GM12878 (cell line): Measurements from ENCODE around the gene METAP1D. TPM values are rescaled to one million over a fixed set of nuclear protein-coding genes. Genes with fewer than 3 reads are reported as not detected.

ENCODE experiments used
- E2F4 ChIP-seq: IDR thresholded peaks from 2 replicates; pipeline ENCODE4 v1.6.1; 2012; ENCODE audit warnings: low read depth, low read length, improper control_type of control experiment
- E2F8 ChIP-seq: fragments of 450-650 bp; IDR thresholded peaks from 2 replicates; pipeline ENCODE4 v1.6.1; 2018; ENCODE audit warnings: mild to moderate bottlenecking, low read depth, moderate library complexity; ENCODE audit not compliant: partially characterized antibody
- ELK1 ChIP-seq: IDR thresholded peaks from 2 replicates; pipeline ENCODE4 v1.6.1; 2012; ENCODE audit warnings: low read depth, low read length, improper control_type of control experiment
- JUNB ChIP-seq: IDR thresholded peaks from 2 replicates; pipeline ENCODE4 v1.6.1; 2016; ENCODE audit warnings: antibody characterized with exemption, mild to moderate bottlenecking
- SIX5 ChIP-seq: IDR thresholded peaks from 2 replicates; pipeline ENCODE4 v1.6.1; 2011; ENCODE audit warnings: mild to moderate bottlenecking, low read depth, low read length, moderate library complexity; ENCODE audit not compliant: severe bottlenecking
- STAT3 ChIP-seq: IDR thresholded peaks from 2 replicates; pipeline ENCODE4 v1.6.1; 2011; ENCODE audit warnings: low read depth, low read length, improper control_type of control experiment
- polyA plus RNA-seq, 11 experiments: library from polyadenylated mRNA; depleted of rRNA in 4 of 11; unstranded in 6 of 11; stranded (reverse) in 5 of 11; fragments of >200 nt; fragmentation: Nextera tagmentation in 4 of 11; fragmentation: Illumina TruSeq in 1 of 11; extraction: Ambion mirVana in 4 of 11; extraction: Trizol in 1 of 11; gene quantifications; 1 replicate in 1 of 11; 2 replicates in 10 of 11; pipeline versions ENCODE4 v1.2.1 to v1.2.3, GENCODE V29; 2011 to 2016; ENCODE audit warnings: inconsistent platforms in 2 of 11, missing spikeins in 2 of 11, low read depth in 1 of 11
- total RNA-seq, 4 experiments: library from RNA; depleted of rRNA in 3 of 4; stranded (reverse); fragments of >200 nt in 3 of 4; fragmentation: Illumina TruSeq in 1 of 4; extraction: Trizol in 1 of 4; gene quantifications; 2 replicates each; pipeline versions ENCODE4 v1.2.1 to v1.2.3, GENCODE V29; 2013 to 2021
- TF ChIP-seq, protein P1 (sequence below): fragments of 450-650 bp; IDR thresholded peaks from 2 replicates; pipeline ENCODE4 v1.6.1; 2017; ENCODE audit warnings: mild to moderate bottlenecking, moderate library complexity

The METAP1D gene
- total and polyA plus RNA-seq, 10 of the 15 experiments (the other 5 are each of a cell fraction or from before 2014, with no cell fraction given): 4.5 to 12.1 (median 7.8) TPM

- TF ChIP-seq E2F8 (no peak), ELK1 (no peak), E2F4 (no peak), STAT3 (no peak), JUNB (no peak), SIX5 (no peak)
- TF ChIP-seq, protein P1, sequence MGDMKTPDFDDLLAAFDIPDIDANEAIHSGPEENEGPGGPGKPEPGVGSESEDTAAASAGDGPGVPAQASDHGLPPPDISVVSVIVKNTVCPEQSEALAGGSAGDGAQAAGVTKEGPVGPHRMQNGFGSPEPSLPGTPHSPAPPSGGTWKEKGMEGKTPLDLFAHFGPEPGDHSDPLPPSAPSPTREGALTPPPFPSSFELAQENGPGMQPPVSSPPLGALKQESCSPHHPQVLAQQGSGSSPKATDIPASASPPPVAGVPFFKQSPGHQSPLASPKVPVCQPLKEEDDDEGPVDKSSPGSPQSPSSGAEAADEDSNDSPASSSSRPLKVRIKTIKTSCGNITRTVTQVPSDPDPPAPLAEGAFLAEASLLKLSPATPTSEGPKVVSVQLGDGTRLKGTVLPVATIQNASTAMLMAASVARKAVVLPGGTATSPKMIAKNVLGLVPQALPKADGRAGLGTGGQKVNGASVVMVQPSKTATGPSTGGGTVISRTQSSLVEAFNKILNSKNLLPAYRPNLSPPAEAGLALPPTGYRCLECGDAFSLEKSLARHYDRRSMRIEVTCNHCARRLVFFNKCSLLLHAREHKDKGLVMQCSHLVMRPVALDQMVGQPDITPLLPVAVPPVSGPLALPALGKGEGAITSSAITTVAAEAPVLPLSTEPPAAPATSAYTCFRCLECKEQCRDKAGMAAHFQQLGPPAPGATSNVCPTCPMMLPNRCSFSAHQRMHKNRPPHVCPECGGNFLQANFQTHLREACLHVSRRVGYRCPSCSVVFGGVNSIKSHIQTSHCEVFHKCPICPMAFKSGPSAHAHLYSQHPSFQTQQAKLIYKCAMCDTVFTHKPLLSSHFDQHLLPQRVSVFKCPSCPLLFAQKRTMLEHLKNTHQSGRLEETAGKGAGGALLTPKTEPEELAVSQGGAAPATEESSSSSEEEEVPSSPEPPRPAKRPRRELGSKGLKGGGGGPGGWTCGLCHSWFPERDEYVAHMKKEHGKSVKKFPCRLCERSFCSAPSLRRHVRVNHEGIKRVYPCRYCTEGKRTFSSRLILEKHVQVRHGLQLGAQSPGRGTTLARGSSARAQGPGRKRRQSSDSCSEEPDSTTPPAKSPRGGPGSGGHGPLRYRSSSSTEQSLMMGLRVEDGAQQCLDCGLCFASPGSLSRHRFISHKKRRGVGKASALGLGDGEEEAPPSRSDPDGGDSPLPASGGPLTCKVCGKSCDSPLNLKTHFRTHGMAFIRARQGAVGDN: no peak
Measured at GRCh38 chr2:172062402-172063004, 62.8 kb downstream of the METAP1D start (continued).
